GM04503 (cell line): ENCODE measurements around the gene PGS1.

Source experiments
- DNase-seq: peaks from one replicate; pipeline ENCODE4 v3.0.0-alpha.2; 2012; ENCODE audit warnings: low read depth

PGS1 gene

DNA sequence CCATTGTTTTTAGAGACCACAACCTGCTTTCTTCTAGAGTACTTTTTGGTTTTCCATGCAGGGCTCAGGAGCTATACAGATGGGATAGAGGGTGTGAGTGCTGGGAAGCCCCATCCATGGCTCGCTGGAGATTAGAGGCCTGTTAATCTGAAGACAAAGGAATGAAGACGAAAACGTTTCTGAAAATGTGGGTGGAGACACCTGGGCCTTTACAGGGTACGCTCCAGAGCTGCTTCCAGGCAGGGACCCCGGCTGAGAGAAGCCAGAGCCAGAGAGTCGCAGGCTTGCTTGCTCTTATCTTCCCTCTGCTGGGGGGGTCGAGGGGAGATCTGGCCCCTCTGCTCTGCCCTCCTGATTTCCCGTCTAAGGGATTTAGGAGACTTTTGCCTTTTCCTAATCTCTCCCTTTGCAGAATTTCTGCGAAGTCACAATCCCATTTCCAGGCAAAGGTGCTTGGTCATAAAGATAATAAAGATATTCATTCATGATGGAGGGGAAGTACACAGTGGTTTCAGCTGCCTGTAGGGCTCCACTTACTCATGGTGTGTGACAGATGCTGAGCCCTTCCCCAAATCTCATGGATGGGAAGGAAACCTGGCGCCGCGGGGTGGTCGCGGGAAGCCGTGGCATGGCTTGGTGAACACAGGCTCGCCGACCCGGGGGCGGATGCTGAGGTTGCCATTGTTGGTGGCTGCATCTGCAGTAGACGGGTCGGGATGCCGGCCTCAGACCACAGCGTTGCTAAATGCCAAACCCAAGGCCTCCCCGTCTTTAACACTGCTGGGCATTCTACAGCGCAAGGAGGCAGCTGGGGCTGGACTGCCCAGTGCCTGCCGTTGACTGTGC lies 13.8 kb upstream of the PGS1 start:
- no peak for DNase-seq

DNA sequence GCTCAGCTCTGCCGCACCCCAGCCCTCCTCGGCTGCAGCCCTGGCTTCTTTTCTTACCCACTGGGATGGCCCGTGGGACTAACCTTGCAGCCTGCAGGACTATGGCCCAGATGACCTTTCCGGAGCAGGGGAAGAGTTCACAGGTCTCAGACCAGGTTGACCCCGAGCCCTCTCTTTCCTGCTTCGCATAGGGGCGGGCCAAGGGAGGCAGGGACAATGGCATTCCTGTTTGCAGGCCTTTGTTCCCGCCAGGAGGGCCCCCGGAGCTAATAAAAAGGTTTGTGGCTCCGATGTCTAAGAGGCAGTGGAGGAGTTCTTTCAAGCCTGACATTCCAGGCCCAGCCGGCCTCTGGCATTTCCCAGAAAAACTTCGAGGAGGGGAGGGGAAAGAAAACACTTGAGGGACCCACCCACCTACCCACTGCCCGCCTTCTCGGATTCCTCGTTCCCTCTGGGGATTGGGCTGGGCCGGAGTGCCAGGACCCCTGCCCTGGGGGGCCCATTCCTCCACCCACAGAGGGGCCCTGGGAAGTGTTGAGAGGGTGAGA lies 12.8 kb upstream of the PGS1 start:
- DNase-seq = no peak

DNA sequence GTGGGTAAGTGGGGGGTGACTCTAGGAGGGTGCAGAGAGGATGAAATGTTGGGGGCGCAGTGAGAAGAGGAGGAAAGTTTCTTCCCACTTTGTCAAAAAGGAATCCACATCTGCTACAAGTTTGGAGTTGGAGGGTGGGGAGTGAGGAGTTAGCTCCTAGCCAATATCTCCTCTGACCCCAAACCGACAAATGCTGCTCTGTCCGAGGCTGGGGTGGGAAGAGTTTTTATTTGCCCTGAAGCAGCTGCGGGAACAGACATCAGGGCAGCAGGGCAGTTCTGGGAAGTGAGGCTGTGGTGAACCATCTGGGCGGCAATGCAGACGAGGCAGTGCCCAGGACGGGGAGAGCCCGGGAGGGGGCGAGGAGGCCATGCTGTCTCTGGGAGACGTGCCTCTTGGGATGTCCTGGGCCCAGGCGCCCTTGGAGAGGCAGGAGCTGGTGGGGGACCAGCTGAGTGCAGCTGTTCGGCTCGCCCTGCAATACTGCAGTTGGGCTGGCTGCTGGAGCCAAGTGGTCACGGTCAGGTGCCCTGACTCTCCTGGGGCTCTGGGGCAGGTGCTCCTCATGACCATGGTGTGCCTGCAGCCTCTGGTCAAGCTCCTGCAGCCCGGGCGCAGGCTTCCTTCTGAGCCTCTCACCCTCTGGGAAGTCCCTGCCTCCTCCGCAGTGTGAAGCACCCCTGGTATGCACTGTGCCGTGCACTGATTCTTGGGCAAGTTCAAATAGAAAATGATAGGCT lies 12.2 kb upstream of the PGS1 start:
- no peak for DNase-seq

DNA sequence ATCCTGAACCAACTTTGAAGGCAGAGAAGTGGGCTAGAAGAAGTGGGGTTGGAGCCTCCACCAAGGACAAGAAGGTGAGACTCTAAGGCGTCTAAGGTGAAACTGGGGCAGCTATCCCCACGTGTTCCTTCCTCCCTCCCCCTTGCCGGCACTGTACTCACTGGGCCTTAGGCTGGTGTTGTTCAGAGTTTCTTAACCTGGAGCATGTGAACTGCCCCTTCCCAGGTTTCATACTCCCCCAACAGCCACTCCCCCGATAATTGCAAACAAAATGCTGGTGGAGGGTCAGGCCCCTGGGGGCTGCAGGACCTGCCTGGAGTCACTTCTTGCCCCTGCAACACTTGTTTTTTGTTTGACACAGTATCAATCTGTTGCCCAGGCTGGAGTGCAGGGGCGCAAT lies 11.3 kb upstream of the PGS1 start:
- DNase-seq = no peak

DNA sequence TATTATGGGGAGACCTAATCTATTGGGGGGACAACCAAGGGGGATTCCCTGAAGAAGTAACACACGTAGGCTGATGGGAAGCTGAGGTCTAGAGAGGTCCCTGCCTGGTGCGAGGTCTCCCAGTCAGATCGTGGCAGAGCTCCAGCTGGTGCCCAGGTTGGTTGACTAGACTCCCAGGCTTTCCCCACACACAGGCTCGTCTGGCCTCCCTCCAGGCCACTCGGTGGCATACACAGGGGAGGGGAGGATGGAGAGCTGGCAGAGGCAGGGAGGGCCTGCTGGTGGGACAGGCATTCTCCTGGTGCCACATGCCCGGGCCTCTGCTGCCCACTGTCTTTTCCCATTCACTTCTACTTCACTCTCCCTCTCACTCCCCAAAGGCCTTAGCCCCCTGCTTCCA lies 10.1 kb upstream of the PGS1 start:
- DNase-seq = no peak

DNA sequence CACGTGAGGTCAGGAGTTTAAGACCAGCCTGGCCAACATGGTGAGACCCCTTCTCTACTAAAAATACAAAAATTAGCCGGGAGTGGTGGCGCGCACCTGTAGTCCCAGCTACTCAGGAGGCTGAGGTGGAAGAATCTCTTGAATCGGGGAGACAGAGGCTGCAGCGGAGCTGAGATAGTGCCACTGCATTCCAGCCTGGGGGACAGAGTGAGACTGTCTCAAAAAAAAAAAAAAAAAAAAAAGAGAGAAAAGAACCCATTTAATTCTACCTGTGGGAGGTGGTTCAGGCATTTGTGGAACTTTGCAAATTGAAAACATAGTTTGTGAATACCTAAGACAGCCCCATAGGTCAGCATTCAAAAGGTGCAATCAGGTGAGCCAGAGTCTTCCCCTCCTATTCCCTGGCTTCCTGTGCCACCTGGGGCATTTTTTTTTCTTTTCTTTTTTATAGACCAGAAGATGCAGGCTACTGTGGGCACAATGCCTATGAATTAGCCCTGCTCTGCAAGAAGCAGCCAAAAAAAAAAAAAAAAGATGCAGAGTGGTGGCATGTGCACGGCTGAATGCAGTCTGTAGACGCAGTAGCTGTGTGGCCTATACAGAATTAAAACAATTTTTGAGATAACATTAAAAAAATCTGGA lies 9.5 kb upstream of the PGS1 start:
- DNase-seq = no peak

DNA sequence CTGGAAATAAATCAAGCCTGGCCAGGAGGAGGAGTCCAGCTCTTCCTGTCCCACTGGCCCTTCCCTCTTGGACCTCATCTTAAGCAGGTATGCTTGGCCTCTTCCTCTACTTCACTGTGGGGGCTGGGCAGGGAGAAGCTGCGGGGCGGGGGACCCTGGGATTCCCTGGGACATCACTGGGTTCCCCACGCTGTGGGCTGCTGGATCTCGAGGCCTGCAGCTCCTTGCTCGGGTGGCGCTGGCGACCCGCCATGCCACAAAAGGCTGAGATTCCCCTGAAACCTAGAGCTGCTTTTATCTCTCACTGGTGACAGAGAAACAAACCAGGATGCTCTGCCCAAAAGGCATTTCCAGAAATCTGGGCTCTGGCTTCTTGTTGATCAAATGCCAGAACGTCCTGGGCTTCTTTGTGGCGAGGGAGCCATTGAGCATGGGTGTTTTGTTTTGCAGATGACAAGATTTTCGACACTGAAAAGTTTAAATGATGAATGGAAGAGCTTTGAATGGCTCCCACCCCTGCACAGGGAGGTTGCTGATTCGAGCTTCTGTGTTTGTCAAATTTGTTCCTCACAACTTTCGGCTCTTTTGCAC lies 8.6 kb upstream of the PGS1 start:
- DNase-seq = no peak

DNA sequence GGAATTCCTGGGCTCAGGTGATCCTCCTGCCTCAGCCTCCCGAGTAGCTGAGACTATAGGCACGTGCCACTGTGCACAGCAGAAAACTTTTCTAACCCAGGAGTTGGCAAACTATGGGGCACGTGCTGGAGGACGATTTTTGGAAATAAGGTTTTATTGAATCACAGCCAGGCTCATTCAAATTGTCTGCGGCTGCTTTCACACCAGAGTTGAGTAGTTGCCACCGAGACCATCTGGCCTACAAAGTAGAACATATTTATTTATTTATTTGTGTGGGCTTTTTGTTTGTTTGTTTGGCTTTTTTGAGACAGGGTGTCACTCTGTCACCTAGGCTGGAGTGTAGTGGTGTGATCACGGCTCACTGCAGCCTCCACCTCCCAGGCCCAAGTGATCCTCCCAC lies 7.4 kb upstream of the PGS1 start:
- no peak for DNase-seq

DNA sequence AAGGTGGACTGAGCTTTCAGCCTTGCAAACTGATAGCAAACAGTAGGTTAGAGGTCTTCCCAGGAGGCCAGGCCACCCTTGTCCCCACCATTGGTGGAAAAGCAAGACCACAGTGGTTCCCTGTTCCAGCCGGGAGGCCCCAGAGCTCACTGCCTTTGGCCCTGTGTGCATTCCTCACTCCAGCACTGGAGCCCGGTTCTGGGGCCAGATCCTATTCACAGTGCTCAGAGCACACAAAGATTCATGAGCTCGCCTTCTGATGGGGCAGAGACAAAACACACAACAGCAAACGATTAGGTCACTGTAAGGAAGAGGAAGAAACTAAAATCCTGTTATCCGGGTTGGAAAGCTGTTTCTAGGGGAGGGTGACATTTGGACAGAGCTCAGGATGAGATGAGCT lies 5.6 kb upstream of the PGS1 start:
- no peak for DNase-seq

DNA sequence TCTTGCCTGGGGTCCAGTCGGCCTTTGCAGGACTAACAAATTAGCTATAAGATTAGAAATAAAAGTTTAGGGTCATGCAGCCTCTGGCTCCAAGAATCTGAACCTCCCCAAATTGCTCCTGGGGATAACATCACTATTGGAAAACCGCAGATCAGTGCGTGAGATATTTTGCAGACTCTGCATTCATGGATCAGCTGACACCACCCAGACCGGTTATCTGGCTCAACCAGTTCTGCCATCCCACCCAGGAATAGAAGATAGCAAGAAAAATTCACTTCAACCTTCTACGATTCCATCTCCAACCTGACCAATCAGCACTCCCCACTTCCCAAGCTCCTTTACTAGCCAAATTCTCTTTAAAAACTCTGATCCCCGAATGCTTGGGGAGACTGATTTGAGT lies 4.3 kb upstream of the PGS1 start:
- no peak for DNase-seq

DNA sequence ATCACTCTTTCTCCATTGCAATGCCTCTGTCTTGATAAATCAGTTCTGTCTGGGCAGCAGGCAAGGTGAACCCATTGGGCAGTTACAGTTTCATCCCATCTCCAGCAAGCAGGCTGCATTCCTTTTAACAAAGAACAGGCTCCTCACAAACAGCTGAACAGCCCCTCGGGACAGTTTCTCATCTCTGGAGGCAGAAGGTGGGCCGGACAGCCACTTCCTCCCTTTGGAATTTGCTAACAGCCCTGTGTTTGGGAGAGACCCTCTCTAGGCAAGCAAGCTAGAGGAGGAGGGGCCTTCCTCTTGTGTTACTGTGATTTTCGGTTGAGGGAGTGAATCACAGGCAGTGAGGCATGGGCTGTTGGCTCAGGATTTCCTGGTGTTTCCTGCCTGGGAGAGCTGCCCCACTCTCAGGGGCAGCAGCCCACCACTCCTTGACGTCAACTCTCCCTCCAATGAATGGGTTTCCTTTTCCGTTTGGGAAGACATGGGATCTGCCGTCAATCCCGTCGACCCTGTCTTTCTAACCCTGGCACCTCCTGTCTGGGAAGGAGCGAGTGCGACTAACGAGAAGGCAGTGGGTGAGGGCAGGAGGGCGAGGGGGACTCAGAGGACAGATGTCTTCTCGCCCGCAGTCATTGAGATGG lies 3.7 kb upstream of the PGS1 start:
- DNase-seq = no peak

DNA sequence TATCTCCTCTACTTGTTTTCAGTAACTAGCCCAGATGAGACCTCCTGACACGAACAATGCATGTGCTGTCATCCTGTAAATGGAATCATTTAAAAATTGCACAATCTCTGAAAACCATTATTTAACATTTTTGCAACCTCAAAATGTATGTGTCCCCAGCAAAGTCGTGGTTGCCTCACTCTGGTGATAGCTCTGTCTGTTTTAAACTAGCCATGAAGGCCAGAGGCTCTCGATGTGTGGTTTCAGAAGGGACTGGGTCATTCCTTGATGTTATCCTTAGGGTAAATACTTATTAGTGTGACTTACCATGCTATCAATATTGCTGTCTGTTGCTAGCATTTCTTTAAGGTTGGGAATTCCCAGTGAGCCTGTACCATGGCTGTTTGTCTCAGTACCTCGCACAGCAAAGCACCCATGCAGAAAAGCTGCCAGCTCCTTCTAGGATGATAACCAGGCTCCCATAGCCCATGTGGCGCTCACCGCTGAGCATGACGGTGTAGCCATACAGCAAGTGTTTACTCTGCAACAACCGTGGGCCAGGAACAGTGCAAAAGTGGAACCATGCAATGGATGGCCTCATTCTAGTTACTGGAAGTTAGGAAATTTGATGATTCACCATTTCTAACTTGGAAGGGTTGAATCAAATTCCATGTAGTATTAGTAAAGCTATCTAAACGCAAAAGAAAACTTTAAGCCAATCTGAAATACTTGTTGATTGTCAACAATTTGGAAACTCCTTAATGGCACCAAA lies 2.9 kb upstream of the PGS1 start:
- peak; percentile 85 for DNase-seq

DNA sequence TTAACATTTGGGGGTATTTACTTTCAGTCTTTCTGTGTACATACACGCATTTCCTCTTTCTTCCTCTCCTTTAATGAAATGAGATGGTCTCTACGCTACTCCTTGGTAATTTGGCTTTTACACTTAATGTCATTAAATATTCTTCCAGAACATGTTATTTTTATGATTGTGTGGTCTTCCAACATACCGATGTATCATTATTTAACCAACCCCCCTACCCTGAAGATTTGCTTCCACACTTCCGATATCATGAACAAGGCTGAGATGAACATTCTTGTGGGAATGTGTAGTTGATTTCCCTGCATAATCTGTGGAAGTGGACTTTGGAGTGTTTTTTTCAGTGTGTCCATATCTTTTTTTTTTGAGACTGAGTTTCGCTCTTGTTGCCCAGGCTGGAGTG lies 2.3 kb upstream of the PGS1 start:
- no peak for DNase-seq

DNA sequence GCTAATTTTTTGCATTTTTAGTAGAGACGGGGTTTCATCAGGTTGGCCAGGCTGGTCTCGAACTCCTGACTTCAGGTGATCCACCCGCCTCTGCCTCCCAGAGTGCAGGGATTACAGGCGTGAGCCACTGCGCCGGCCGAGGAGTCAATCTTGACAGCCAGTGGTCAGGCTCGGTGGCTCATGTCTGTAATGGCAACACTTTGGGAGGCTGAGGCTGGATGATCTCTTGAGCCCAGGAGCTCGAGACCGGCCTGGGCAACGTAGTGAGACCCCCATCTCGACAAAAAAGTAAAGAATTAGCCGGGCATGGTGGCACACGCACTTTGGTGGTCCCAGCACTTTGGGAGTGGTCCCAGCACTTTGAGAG lies 608 bp upstream of the PGS1 start:
- no peak for DNase-seq

DNA sequence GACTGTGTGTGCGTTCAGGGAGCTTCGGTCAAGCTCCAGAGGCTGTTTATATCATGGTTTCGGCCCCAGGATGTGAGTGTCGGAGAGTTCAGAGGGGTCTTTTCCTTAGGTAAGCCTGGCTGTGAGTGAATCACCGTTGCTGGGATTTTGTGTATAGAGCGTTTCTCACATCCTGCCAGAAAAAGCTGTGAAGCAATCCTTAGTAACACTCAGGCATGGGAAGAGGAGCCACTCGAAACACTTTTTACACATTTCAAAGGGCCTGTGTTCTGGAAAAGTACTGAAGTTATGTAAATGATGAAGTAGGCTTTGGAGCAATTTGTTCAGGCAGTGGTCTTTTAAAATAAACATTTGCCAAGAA lies 662 bp downstream of the PGS1 start:
- DNase-seq = no peak

DNA sequence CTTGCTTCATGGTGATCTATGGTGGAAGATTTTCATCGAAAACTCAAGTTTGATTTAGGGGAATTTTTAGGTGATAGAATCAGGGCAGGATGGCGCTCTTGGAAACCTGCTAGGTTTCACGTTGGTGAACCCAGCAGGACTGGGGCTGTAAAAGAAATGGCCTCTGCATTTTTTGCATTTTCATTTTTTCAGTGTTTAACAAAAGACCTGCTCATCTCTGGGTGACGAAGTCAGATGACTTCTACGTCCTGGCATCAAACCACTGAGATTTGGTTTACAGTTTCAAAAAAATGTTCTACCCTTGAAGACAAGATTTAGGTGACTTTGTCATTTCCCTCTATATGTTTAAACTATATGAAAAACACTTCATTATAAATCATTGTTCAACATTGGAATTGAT lies 1.9 kb downstream of the PGS1 start:
- DNase-seq = no peak

DNA sequence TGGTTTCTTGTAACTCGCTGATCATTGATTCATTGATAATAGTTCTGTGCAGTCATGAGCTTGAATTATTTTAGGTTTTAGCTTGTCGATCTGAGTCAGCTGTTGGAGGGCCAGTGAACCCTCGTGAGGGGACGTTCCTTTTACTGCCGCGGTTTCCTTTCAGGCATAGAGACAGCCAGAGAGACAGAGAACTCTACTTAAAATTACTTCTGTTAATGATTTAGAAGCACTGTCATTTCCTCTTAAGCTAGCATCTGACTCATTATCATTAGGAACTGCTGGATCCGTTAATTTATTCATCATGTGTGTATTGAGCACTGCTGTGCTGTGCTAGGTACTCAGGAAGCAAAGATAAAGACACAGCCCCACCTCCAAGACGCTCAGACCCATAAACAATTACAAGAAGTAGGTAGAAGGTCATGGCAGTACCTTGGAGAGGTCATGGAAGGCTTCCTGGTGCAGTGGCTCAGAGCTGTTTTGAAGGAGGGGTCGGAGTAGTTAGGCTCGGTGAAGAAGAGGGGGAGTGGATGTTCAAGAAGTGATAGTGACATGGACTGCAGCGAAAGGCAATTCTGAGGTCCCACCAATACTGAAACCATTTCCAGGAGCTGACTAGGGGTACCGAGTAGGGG lies 3.3 kb downstream of the PGS1 start:
- no peak for DNase-seq

DNA sequence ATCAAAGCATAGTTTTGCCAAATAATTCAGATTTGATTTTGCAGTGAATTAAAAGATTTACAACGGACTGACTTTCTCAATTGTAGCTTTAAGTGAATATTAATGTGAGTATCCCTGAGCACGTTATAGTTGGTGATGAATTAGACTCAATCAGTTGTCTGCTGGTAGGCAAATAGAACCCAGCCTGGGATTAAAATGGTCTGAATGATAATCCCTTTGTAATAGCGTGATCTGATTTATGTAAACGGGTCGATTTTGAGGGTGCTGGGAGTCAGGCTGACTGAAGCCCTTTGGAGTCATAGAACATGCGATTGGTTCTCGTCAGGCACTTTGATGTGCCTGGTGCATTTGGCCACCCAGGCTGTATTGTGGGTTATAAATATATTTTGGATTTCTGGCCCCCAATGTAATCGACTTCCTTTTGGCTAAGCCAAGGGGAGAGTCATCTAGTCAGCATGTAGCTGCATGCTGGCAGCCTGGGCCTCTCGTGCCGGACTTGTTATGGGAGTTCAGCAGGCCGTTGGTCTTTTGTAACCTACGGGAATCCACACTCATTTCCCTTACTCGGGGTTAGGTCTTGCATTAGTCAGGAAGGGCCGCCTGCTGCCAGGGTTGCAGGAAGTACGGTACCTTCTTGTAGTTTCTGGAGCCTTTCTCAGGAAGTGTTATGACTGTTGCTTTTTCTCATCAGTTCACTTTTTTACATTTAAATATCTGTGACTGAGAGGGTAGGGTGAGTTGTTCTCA lies 5.4 kb downstream of the PGS1 start:
- peak; percentile 97 for DNase-seq

DNA sequence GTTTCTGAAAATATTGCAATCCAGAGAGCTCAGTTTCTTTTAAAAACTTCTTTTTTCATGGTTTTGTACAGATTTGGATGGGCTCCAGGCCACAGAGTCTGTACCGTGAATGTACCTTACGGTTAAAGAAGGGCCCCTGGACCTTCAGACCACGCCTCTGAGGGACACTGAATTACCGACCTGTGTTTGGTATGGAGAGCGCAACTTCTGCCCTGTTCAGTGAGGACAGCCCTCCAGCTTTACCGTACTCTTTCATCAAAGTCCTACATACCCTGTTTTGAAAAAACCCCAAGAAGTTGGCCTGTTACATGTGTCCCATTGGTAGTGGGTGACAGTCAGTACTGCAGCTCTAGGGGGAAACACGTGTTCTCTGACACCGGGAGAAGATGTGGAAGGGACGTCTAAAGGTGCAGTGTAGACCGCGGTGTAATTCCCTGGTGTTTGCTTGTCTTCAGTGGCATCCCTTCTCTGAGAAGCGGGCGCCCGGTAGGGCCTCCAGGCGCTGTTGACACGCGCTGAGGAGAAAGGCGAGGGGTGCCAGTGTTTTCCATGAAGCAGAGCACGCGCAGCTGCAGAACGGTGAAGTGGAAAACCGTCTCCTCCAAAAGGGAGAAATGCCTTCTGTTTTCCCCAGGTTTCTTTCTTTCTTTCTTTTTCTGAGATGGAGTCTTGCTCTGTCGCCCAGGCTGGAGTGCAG lies 6.2 kb downstream of the PGS1 start:
- DNase-seq = no peak
